Thyroid gland (tissue), 4 donors: ENCODE results near the gene HOMER3. TPM values are rescaled to one million over a fixed set of nuclear protein-coding genes. Genes with fewer than 3 reads are reported as not detected.

Source experiments
- DNase-seq, 2 donors: peaks; one replicate each; pipeline ENCODE4 v3.0.0-alpha.2; 2019
- H3K27ac ChIP-seq, 3 donors: fragments of 200-600 bp; sonication (generic); 1 replicate in 2 of 3; 2 replicates in 1 of 3; pipeline ENCODE4 v1.5.1; 2016 to 2019; ENCODE audit warnings: mild to moderate bottlenecking in 1 of 3, moderate library complexity in 1 of 3
- H3K27me3 ChIP-seq: fragments of 200-600 bp; sonication (generic); one replicate; pipeline ENCODE4 v1.5.1; 2019
- H3K36me3 ChIP-seq, 2 donors: fragments of 200-600 bp; sonication (generic); one replicate each; pipeline ENCODE4 v1.5.1; 2016 to 2019
- H3K4me1 ChIP-seq, 2 donors: fragments of 200-600 bp; sonication (generic); one replicate each; pipeline ENCODE4 v1.5.1; 2017 to 2019
- H3K4me3 ChIP-seq, 3 donors: fragments of 200-600 bp; sonication (generic); replicated peaks in 1 of 3; 1 replicate in 2 of 3; 2 replicates in 1 of 3; pipeline ENCODE4 v1.5.1; 2016; ENCODE audit warnings: mild to moderate bottlenecking in 1 of 3
- H3K9me3 ChIP-seq: fragments of 200-600 bp; sonication (generic); one replicate; pipeline ENCODE4 v1.5.1; 2017
- POLR2A ChIP-seq, 2 donors: fragments of 450-650 bp; IDR thresholded peaks; one replicate each; pipeline ENCODE4 v1.6.1; 2017; ENCODE audit warnings: antibody characterized with exemption in 2 of 2, mild to moderate bottlenecking in 2 of 2, moderate library complexity in 1 of 2
- WGBS, 2 donors: methylation state at CpG; one replicate each; pipeline ENCODE4 v1.1.5; 2017; 5-methylcytosine and 5-hydroxymethylcytosine counted together
- intact Hi-C: fragments of 100-400 bp; cut with DNase I; formaldehyde crosslinking; loops from one replicate; pipeline ENCODE4 v1.15.1; 2023
- total RNA-seq, 4 donors: library from RNA; depleted of rRNA; stranded (reverse); fragments of >200 nt; gene quantifications; one replicate each; pipeline ENCODE4 v1.2.3, GENCODE V29; 2016
- TF ChIP-seq, protein P1 (sequence below), 6 experiments: fragments of 200-600 bp in 3 of 6; fragments of 450-650 bp in 3 of 6; sonication (generic) in 3 of 6; IDR thresholded peaks; one replicate each; pipeline ENCODE4 v1.5.1; 2016 to 2019; ENCODE audit warnings: antibody characterized with exemption in 6 of 6, mild to moderate bottlenecking in 2 of 6, inconsistent platforms in 1 of 6, moderate library complexity in 1 of 6

Gene HOMER3
- total RNA-seq, 4 donors from 2014 or later: 55.6 to 169 (median 63.4) TPM

DNA sequence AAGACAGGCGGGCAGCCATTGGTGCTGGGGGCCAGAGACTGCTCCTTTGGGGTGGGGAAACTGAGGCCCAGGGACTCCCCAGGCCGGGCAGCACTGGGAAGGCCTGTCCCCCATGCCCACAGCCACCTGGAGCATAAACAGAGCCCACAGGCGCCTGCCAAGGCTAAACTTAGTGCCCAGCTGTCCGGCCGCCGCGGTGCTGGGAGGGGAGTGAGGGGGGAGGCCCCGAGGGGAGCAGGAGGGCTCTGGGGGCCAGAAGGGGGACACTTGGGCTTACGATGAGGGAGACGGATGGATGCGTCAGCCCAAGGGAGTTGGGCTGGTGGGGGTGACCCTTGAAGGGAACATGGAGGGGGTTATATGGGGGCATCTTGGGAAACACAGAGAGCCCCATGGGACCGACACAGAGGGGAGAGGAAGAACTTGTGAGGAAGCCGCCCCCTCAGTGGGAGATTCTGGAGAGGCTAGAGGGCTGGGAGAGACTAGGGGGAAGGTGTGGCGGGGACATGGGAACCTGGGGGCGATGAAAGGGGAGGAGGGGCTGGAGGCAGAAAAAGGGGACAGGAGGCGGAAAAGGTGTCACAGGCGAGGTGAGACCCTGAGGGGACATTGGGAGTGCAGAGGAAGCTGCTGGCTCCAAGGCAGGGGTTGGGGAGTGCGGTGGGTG lies 47.3 kb downstream of the HOMER3 start:
- Histone ChIP-seq H3K9me3 (no peaks in the 10 kb centered on the region), H3K4me1 (peaks cover 6 to 14% of the 10 kb centered on the region in 2 donors), H3K27ac (no peak overlapping the region), H3K36me3 (no peaks in the 10 kb centered on the region), H3K27me3 (no peaks in the 10 kb centered on the region), H3K4me3 (no peak overlapping the region)
- TF ChIP-seq, protein P1, sequence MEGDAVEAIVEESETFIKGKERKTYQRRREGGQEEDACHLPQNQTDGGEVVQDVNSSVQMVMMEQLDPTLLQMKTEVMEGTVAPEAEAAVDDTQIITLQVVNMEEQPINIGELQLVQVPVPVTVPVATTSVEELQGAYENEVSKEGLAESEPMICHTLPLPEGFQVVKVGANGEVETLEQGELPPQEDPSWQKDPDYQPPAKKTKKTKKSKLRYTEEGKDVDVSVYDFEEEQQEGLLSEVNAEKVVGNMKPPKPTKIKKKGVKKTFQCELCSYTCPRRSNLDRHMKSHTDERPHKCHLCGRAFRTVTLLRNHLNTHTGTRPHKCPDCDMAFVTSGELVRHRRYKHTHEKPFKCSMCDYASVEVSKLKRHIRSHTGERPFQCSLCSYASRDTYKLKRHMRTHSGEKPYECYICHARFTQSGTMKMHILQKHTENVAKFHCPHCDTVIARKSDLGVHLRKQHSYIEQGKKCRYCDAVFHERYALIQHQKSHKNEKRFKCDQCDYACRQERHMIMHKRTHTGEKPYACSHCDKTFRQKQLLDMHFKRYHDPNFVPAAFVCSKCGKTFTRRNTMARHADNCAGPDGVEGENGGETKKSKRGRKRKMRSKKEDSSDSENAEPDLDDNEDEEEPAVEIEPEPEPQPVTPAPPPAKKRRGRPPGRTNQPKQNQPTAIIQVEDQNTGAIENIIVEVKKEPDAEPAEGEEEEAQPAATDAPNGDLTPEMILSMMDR (IDR thresholded peaks at IDR 0.05): no peak
- TF ChIP-seq POLR2A (IDR thresholded peaks at IDR 0.05): no peak
- no peak for DNase-seq
- intact Hi-C loops: no loop called here
- WGBS, 2 donors: 64 to 67% methylated on average over 14 to 18 of the region's 18 CpGs

DNA sequence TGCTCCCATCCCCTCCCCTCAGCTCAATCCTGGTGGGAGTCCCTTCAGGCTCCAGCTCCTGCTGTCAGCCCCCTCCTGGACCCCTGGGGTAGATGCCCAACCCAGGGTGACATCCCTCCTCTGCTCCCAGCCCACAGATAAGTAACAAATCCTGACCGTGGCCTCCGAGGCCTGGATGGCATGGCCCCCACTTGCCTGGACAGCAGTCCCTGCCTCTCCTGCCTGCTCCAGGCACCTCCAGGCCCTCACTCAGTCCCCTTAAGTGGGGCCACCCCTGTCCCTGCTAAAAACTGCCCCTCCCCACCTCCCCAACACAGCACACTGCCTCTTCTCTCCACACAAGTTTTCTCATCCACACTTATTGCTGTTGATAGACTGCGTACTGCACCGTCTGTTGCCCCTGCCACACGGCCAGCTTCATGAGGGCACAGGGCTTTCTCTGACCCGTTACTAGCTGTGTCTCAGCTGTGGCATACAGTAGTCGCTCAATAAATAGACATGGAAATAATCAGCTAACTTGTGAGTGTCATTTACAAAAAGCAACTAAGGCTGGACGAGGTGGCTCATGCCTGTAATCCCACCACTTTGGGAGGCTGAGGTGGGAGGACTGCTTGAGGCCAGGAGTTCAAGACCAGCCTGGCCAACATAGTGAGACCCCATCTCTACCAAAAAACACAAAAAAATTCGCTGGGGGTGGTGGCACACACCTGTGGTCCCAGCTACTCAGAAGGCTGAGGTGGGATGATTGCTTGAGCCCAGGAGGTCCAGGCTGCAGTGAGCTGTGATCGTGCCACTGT lies 50.9 kb downstream of the HOMER3 start:
- H3K27ac ChIP-seq: no peak overlapping the region
- peaks cover 2 to 4% of the 10 kb centered on the region in 2 donors for H3K4me1 ChIP-seq
- no peaks in the 10 kb centered on the region for H3K36me3 ChIP-seq
- no peak overlapping the region for H3K4me3 ChIP-seq
- DNase-seq: no peak
- intact Hi-C loops: no loop called here
- TF ChIP-seq, protein P1 (IDR thresholded peaks at IDR 0.05): no peak
- no peak for TF ChIP-seq POLR2A (IDR thresholded peaks at IDR 0.05)
- no peaks in the 10 kb centered on the region for H3K9me3 ChIP-seq
- no peaks in the 10 kb centered on the region for H3K27me3 ChIP-seq
- WGBS, 2 donors: 88% methylated on average over 10 of the region's 10 CpGs

DNA sequence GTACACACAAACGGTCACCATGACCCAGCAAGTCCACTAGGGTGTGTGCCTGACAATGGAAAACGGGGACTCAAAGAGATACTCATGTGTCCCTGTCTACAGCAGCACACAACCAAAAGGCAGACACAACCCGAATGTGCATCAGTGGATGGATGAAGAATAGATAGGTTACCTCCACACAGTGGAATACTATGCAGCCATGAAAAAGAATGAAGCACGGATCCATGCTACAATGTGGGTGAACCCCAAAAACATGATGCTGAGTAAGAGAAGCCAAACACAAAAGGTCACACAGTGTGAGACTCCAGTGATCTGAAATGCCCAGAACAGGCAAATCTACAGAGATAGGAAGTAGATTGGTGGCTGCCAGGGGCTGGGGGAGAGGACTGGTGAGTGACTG lies 54.0 kb downstream of the HOMER3 start:
- no peaks in the 10 kb centered on the region for H3K27me3 ChIP-seq
- no peak for TF ChIP-seq POLR2A (IDR thresholded peaks at IDR 0.05)
- no peaks in the 10 kb centered on the region for H3K36me3 ChIP-seq
- no peaks in the 10 kb centered on the region for H3K4me1 ChIP-seq
- no peak overlapping the region for H3K27ac ChIP-seq
- DNase-seq: no peak
- WGBS, 2 donors: 95 to 100% methylated on average over 4 of the region's 4 CpGs
- no peaks in the 10 kb centered on the region for H3K9me3 ChIP-seq
- H3K4me3 ChIP-seq: no peak overlapping the region
- intact Hi-C loops: no loop called here

DNA sequence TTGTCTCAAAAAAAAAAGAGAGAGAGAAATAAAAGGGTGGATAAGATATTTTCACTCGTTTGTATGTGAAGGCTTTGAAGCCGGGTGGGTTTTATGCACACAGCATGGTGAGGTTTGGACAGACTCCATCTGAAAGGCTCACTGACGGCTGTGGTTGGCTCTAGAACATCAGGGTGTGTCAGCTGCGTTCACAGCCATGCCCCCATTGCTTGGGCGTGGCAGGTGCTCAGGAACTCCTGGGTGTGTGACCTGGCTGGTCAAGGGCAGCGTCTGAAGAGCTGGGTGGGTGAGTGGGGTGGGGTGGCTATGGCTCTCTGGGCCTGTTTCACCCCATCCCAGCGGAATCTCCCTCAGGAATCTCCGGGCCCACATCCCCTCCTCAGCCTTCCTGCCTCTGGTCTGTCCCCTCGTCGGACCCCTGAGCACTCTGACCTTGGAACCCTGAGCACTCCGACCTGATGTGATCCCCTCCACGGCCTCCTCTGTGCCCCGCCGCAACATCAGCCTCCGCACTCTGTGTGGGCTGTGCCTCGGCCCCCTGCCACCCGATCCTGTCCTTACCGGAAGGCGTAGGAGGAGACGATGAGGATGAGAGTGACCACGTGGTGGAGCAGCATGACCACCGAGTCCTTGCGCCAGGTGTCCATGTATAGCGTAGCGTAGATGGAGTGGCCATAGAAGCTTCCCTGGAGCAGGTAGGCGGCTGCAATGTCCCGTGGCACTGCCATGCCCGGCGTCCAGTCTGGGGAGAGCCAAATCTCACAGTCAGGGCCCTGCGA lies 57.3 kb downstream of the HOMER3 start:
- intact Hi-C loops: no loop called here
- H3K27ac ChIP-seq: no peak overlapping the region
- no peaks in the 10 kb centered on the region for H3K9me3 ChIP-seq
- no peak for TF ChIP-seq POLR2A (IDR thresholded peaks at IDR 0.05)
- TF ChIP-seq, protein P1 (IDR thresholded peaks at IDR 0.05): no peak
- no peaks in the 10 kb centered on the region for H3K4me1 ChIP-seq
- H3K36me3 ChIP-seq: no peaks in the 10 kb centered on the region
- WGBS, 2 donors: 89 to 90% methylated on average over 22 to 30 of the region's 30 CpGs
- H3K27me3 ChIP-seq: no peaks in the 10 kb centered on the region
- DNase-seq: no peak
- H3K4me3 ChIP-seq: no peak overlapping the region

DNA sequence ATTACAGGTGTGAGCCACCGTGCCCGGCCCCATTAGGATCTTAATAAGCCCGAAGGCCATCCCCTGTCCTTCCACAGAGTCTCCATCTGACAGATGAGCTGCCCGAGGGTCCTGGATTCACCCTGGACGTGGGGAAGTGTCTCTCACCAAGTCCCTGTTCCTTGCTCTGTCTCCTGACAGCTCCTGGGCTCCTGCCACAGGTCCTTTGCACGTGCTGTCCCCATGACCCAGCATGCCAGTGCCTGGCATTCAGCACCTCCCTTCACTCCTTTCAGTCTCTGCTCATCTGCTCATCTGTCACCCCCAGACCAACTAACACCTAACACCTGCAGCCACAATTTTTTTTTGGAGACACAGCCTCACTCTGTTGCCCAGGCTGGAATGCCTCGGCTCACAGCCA lies 59.5 kb downstream of the HOMER3 start:
- Histone ChIP-seq H3K27me3 (no peaks in the 10 kb centered on the region), H3K4me1 (no peaks in the 10 kb centered on the region), H3K9me3 (no peaks in the 10 kb centered on the region)

More for the DNA sequence above, 59.5 kb downstream of the HOMER3 start:
- intact Hi-C loops: no loop called here
- DNase-seq: no peak
- H3K4me3 ChIP-seq: no peak overlapping the region
- WGBS, 2 donors: 91 to 98% methylated on average over 7 of the region's 7 CpGs
- TF ChIP-seq, protein P1 (IDR thresholded peaks at IDR 0.05): no peak
- TF ChIP-seq POLR2A (IDR thresholded peaks at IDR 0.05): no peak
- H3K36me3 ChIP-seq: no peaks in the 10 kb centered on the region
- H3K27ac ChIP-seq: no peak overlapping the region
